ENCODE results near the gene SMURF1.

The SMURF1 gene

DNA sequence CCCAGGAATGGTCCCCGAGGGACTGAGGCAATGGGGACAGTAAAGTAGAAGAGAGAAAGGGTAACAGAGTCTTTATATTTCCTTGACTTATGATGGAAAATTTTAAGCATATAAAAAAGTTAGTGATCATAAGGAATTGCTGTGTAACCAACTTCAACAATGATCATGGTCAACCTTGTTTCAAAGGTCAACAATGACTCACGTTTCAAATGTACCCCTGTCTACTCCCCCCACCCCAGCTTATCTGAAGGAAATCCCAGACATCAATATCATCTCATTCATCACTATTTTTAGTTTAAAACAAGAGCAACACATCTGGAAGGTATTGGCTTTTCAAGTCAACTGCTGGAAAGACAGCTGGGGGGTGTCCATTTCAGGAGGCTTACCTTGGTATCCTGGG, 92.9 kb downstream of the SMURF1 start (continued):
- TF ChIP-seq CSRNP3 (CRISPR knock-in tag; IDR thresholded peaks at IDR 0.05), result no peak
- no peak for TF ChIP-seq ZNF70 (CRISPR knock-in tag; IDR thresholded peaks at IDR 0.05)
- no peak for TF ChIP-seq GLIS3 (CRISPR knock-in tag; IDR thresholded peaks at IDR 0.05)
- no peak for TF ChIP-seq ARNTL (CRISPR knock-in tag; IDR thresholded peaks at IDR 0.05; ENCODE audit: borderline replicate concordance, low read depth)
- TF ChIP-seq ZFP3 (CRISPR knock-in tag; IDR thresholded peaks at IDR 0.05), result no peak
- no peak for TF ChIP-seq BACH2 (CRISPR knock-in tag; IDR thresholded peaks at IDR 0.05; ENCODE audit: borderline replicate concordance)
- no peak for TF ChIP-seq TOX (CRISPR knock-in tag; IDR thresholded peaks at IDR 0.05; ENCODE audit: borderline replicate concordance)
- no peak for TF ChIP-seq PPARA (CRISPR knock-in tag; IDR thresholded peaks at IDR 0.05; ENCODE audit: borderline replicate concordance)
- no peak for TF ChIP-seq ESRRG (CRISPR knock-in tag; IDR thresholded peaks at IDR 0.05)
- no peak for TF ChIP-seq ZNF8 (CRISPR knock-in tag; IDR thresholded peaks at IDR 0.05)
- TF ChIP-seq SNAI2 (CRISPR knock-in tag; IDR thresholded peaks at IDR 0.05), result no peak

DNA sequence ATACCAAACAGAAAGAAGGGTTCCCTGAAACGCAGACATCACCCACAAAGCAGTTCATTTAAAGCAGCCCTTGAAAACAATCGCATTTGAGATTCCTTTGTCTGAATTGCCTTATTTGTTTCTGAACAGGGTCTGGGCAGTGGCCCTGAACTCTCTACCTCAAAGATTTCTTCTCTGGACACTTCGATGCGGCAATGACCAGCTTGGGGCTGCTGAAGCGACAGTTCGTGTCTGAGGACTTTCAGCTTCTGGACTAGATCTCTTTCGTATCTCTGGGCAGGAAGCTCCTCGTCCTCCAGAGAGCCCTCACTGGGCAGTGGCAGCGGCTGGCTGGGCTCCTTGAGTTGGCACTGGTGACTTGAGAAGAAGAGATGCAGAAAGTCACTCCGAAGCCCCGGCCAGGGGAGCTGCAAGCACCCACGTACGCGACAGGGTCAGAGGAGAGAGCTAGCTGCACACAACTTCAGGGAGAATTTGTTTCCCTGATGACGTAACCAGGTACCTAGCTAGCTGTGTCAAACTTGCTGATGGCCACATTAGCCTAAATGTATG, 96.3 kb downstream of the SMURF1 start:
- no peak for ATAC-seq
- TF ChIP-seq, protein P1, sequence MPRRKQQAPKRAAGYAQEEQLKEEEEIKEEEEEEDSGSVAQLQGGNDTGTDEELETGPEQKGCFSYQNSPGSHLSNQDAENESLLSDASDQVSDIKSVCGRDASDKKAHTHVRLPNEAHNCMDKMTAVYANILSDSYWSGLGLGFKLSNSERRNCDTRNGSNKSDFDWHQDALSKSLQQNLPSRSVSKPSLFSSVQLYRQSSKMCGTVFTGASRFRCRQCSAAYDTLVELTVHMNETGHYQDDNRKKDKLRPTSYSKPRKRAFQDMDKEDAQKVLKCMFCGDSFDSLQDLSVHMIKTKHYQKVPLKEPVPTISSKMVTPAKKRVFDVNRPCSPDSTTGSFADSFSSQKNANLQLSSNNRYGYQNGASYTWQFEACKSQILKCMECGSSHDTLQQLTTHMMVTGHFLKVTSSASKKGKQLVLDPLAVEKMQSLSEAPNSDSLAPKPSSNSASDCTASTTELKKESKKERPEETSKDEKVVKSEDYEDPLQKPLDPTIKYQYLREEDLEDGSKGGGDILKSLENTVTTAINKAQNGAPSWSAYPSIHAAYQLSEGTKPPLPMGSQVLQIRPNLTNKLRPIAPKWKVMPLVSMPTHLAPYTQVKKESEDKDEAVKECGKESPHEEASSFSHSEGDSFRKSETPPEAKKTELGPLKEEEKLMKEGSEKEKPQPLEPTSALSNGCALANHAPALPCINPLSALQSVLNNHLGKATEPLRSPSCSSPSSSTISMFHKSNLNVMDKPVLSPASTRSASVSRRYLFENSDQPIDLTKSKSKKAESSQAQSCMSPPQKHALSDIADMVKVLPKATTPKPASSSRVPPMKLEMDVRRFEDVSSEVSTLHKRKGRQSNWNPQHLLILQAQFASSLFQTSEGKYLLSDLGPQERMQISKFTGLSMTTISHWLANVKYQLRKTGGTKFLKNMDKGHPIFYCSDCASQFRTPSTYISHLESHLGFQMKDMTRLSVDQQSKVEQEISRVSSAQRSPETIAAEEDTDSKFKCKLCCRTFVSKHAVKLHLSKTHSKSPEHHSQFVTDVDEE (CRISPR knock-in tag; IDR thresholded peaks at IDR 0.05), result no peak
- no peak for TF ChIP-seq CSDC2 (CRISPR knock-in tag; IDR thresholded peaks at IDR 0.05)
- no peak for TF ChIP-seq ZFP30 (CRISPR knock-in tag; IDR thresholded peaks at IDR 0.05)
- no peak for TF ChIP-seq ESRRG (CRISPR knock-in tag; IDR thresholded peaks at IDR 0.05)
- TF ChIP-seq BACH2 (CRISPR knock-in tag; IDR thresholded peaks at IDR 0.05; ENCODE audit: borderline replicate concordance), result no peak
- TF ChIP-seq, protein P2, sequence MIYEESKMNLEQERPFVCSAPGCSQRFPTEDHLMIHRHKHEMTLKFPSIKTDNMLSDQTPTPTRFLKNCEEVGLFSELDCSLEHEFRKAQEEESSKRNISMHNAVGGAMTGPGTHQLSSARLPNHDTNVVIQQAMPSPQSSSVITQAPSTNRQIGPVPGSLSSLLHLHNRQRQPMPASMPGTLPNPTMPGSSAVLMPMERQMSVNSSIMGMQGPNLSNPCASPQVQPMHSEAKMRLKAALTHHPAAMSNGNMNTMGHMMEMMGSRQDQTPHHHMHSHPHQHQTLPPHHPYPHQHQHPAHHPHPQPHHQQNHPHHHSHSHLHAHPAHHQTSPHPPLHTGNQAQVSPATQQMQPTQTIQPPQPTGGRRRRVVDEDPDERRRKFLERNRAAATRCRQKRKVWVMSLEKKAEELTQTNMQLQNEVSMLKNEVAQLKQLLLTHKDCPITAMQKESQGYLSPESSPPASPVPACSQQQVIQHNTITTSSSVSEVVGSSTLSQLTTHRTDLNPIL (CRISPR knock-in tag; IDR thresholded peaks at IDR 0.05; ENCODE audit: low read depth), result no peak
- TF ChIP-seq PATZ1 (CRISPR knock-in tag; IDR thresholded peaks at IDR 0.05; ENCODE audit: borderline replicate concordance), result no peak
- TF ChIP-seq ZNF70 (CRISPR knock-in tag; IDR thresholded peaks at IDR 0.05), result no peak
- no peak for TF ChIP-seq PPARA (CRISPR knock-in tag; IDR thresholded peaks at IDR 0.05; ENCODE audit: borderline replicate concordance)
- TF ChIP-seq OSR1 (CRISPR knock-in tag; IDR thresholded peaks at IDR 0.05), result no peak
- no peak for TF ChIP-seq TOX (CRISPR knock-in tag; IDR thresholded peaks at IDR 0.05; ENCODE audit: borderline replicate concordance)
- TF ChIP-seq ARNTL (CRISPR knock-in tag; IDR thresholded peaks at IDR 0.05; ENCODE audit: borderline replicate concordance, low read depth), result no peak
- TF ChIP-seq CSRNP3 (CRISPR knock-in tag; IDR thresholded peaks at IDR 0.05), result no peak
- TF ChIP-seq ISL1 (CRISPR knock-in tag; IDR thresholded peaks at IDR 0.05), result no peak
- no peak for TF ChIP-seq ZFP3 (CRISPR knock-in tag; IDR thresholded peaks at IDR 0.05)
- TF ChIP-seq, protein P3, sequence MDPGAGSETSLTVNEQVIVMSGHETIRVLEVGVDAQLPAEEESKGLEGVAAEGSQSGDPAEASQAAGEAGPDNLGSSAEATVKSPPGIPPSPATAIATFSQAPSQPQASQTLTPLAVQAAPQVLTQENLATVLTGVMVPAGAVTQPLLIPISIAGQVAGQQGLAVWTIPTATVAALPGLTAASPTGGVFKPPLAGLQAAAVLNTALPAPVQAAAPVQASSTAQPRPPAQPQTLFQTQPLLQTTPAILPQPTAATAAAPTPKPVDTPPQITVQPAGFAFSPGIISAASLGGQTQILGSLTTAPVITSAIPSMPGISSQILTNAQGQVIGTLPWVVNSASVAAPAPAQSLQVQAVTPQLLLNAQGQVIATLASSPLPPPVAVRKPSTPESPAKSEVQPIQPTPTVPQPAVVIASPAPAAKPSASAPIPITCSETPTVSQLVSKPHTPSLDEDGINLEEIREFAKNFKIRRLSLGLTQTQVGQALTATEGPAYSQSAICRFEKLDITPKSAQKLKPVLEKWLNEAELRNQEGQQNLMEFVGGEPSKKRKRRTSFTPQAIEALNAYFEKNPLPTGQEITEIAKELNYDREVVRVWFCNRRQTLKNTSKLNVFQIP (CRISPR knock-in tag; IDR thresholded peaks at IDR 0.05; ENCODE audit: borderline replicate concordance, low read depth), result no peak
- no peak for TF ChIP-seq ZC3H10 (CRISPR knock-in tag; IDR thresholded peaks at IDR 0.05)
- TF ChIP-seq ZNF8 (CRISPR knock-in tag; IDR thresholded peaks at IDR 0.05), result no peak
- TF ChIP-seq RARB (CRISPR knock-in tag; IDR thresholded peaks at IDR 0.05), result no peak
